ENCODE data around the gene TMX4. TPM values are rescaled to one million over a fixed set of nuclear protein-coding genes. Genes with fewer than 3 reads are reported as not detected.
"Not testable (repeated sequence)": the region's sequence is repeated elsewhere in the genome, so short reads cannot be mapped to it uniquely, and the experiment has no call there.

The TMX4 gene
- total RNA-seq, 2 experiments from 2014 or later: 33.2 to 35.9 TPM

DNA sequence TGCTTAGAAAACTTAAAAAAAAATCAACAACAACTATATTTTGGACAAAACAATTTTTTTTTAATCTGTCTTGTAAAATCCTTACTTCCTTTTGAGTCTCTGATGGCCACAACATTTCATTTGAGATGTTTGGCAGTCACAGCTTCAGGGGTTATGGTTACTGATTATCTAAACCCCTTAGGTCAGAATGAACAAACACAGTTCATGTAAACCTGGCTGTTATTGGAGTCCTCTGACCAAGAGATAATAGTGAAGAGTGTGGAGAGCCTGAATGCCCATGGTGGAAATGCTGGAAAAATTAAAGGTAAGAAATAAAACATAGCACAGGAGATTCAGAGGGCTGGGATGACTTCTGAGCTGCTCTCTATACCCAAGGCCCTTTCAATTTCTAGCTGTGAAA, 38.2 kb downstream of the TMX4 start:
- CTCF ChIA-PET: interaction anchor here (3.7 kb wide), 1 partner anchor 741 kb away, joined by 25 read pairs; no protein-coding TSS in a partner anchor
- Mint-ChIP-seq H3K36me3 (peaks cover 20% of the 10 kb centered on the region), H3K27me3 (no peaks in the 10 kb centered on the region), H3K4me3 (no peak overlapping the region), H3K4me1 (ENCODE audit: low read depth) (peaks cover 12% of the 10 kb centered on the region), H3K27ac (no peak overlapping the region), H3K9me3 (no peaks in the 10 kb centered on the region)
- DNase-seq: no peak
- POLR2A ChIA-PET: no interaction called here
- intact Hi-C loops (cut with micrococcal nuclease): no loop called here

DNA sequence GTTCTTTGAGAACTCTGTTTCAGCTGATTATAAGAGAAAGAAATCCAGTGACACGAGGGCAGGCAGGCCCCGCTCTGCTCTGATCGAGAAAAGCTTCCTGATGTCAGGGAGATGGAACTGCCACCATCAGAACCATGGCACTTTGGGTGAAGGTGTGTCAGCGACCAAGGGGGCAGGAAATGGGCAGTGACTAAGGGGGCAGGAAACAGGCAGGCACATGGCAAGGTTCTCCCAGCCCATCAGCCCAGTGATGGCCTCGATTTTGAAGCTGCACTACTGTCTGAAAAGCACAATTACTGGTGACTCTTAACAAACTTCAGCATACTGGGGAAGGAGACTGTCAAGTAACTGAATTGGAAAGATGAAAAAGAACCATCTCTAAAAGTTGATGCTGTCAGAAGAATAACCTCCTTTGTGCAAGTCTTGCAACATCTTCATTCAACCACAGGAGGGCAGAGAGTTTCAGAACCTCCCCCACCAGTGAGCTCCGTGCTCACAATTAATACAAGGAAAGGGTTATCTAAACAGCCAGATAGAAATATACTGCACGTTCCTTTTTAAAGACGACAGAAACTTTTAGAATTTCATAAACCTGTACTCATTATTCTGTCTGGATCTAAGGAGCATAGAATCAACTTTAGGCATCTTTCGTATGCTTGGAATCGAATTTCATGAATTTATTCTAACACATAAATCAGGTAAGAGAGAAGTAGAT, 39.1 kb downstream of the TMX4 start:
- CTCF ChIA-PET: interaction anchor here (1.2 to 3.7 kb wide), 2 partner anchors 44 to 741 kb away, joined by 3 to 25 read pairs; no protein-coding TSS in a partner anchor

DNA sequence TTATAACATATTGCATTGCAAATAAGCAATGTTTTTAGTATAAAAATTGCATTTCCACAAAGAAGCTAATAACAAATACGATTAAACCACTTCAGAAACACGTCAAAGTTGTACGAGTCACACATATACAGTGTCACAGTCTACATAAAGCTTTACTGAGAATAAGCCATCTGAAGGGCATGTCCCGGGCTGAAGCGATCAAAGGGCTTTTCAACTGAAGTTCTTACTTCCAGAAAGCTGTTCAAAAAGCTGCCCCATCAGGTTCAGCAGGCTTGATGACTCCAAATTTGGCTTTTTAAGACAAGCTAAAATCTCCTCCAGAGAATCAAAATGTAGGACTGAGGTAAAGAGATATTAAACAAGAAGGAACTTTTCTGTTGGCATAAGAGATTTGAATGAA, 41.9 kb downstream of the TMX4 start:
- H3K27ac Mint-ChIP-seq: no peak overlapping the region
- no peak overlapping the region for H3K4me3 Mint-ChIP-seq
- intact Hi-C loops (cut with micrococcal nuclease): no loop called here
- H3K4me1 Mint-ChIP-seq (ENCODE audit: low read depth): peaks cover 12% of the 10 kb centered on the region
- H3K36me3 Mint-ChIP-seq: peaks cover 12% of the 10 kb centered on the region
- no peaks in the 10 kb centered on the region for H3K27me3 Mint-ChIP-seq
- no peaks in the 10 kb centered on the region for H3K9me3 Mint-ChIP-seq
- ChIA-PET POLR2A (no interaction called here), CTCF (interaction anchor here (0.8 to 1.1 kb wide), 2 partner anchors 744 to 745 kb away, joined by 3 read pairs; no protein-coding TSS in a partner anchor)
- DNase-seq: no peak

More for the DNA sequence above, 39.1 kb downstream of the TMX4 start:
- peak; percentile 44 for DNase-seq
- Mint-ChIP-seq H3K27ac (peak overlapping the region; percentile 43), H3K27me3 (no peaks in the 10 kb centered on the region), H3K36me3 (peaks cover 16% of the 10 kb centered on the region), H3K4me1 (ENCODE audit: low read depth) (peaks cover 12% of the 10 kb centered on the region), H3K4me3 (no peak overlapping the region), H3K9me3 (no peaks in the 10 kb centered on the region)
- POLR2A ChIA-PET: no interaction called here
- intact Hi-C loops (cut with micrococcal nuclease): loop anchor here (1.0 kb wide), 1 partner anchor 38 kb away; no protein-coding TSS in a partner anchor

DNA sequence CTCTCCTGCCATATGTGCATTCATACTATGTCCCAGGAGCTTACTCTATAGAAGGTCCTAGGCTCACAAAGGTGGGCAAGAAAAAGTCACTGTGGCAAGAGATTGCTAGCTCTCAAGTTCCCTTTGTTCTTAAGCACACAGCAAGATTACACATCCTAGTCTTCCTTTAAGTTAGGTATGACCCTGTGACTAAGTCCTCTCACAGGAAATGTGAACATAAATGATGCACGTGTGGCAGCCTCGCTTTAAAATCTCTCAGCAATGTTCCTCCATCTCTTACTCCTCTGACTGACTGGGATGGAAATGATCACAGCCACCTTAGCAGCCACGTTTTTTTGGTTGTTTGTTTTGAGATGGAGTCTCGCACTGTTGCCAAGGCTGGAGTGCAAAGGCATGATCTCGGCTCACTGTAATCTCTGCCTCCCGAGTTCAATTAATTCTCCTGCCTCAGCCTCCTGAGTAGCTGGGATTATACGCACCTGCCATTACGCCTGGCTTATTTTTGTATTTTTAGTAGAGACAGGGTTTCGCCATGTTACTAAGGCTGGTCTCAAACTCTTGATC, 43.6 kb downstream of the TMX4 start:
- Mint-ChIP-seq H3K4me1 (ENCODE audit: low read depth) (peaks cover 8% of the 10 kb centered on the region), H3K4me3 (no peak overlapping the region), H3K9me3 (no peaks in the 10 kb centered on the region), H3K27ac (no peak overlapping the region), H3K27me3 (no peaks in the 10 kb centered on the region), H3K36me3 (peaks cover 4% of the 10 kb centered on the region)
- POLR2A ChIA-PET: no interaction called here
- CTCF ChIA-PET: no interaction called here
- intact Hi-C loops (cut with micrococcal nuclease): no loop called here
- DNase-seq: no peak

DNA sequence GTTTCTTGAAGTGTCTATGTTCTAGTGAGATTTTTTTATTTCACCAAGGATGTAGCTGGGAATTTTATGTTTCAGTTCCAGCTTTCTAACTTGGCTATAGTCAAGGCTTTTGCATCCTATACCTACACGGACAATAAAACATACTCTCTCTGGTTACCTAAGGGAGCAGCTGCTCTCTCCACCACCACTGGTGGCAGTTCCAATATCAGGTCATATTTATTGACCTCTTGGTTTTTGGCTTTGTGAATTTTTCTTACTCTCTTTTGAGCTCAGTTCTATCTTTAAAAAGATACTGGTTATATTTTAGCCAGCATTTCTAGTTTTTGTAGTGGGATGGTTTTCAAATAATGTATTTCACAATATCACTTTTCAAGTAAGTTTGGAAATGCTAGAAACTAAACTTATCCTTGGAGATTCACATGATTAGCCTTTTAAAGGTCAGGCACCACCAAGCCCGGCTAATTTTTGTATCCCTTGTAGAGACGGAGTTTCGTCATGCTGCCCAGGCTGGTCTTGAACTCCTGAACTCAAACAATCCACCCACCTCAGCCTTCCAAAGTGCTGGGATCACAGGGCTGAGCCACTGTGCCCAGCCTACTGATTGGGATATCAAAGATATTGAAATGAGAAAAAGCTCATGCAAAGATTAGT, 44.7 kb downstream of the TMX4 start:
- intact Hi-C loops (cut with micrococcal nuclease): no loop called here
- Mint-ChIP-seq H3K4me3 (no peak overlapping the region), H3K36me3 (peaks cover 3% of the 10 kb centered on the region), H3K4me1 (ENCODE audit: low read depth) (no peaks in the 10 kb centered on the region), H3K27ac (no peak overlapping the region), H3K27me3 (no peaks in the 10 kb centered on the region), H3K9me3 (no peaks in the 10 kb centered on the region)
- no peak for DNase-seq
- ChIA-PET CTCF (no interaction called here), POLR2A (no interaction called here)

DNA sequence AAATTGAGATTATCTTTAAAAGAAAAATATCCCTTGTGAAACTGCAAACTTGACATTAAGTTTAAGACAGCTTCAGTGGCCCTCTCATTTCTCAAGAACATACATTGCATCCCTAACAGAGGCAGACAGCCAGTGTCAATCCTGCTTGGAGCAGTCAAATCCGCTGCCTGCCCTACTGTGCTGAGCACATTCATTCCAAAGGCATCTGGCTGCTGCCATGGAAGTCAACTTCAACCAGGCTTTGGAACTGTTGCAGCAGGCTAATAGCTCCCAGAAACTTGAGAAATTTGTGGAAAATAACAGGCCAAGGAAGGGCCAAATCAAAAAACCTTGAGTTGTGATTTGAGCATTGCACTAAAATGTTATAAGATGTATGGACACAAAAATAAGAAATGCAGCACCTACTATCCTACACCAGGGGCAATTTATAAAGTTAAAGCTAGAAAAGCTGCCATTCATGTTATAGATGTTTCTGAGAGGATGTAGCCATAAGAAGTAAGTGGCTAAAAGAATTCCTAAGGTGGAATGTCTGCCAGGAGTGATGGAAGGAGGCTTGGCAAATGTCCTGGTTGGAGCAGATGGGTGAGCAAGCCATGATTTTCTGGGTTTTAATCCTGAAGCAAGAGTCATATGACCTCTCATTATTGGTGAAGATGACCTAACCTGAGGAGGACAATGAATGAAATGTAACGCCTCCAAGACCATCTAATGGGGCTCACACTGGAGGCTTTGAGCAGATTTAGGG, 47.9 kb downstream of the TMX4 start:
- Mint-ChIP-seq H3K36me3 (no peaks in the 10 kb centered on the region), H3K4me3 (no peak overlapping the region), H3K4me1 (ENCODE audit: low read depth) (no peaks in the 10 kb centered on the region), H3K9me3 (no peaks in the 10 kb centered on the region), H3K27ac (no peak overlapping the region), H3K27me3 (no peaks in the 10 kb centered on the region)
- intact Hi-C loops (cut with micrococcal nuclease): no loop called here
- no peak for DNase-seq
- ChIA-PET CTCF (no interaction called here), POLR2A (no interaction called here)

DNA sequence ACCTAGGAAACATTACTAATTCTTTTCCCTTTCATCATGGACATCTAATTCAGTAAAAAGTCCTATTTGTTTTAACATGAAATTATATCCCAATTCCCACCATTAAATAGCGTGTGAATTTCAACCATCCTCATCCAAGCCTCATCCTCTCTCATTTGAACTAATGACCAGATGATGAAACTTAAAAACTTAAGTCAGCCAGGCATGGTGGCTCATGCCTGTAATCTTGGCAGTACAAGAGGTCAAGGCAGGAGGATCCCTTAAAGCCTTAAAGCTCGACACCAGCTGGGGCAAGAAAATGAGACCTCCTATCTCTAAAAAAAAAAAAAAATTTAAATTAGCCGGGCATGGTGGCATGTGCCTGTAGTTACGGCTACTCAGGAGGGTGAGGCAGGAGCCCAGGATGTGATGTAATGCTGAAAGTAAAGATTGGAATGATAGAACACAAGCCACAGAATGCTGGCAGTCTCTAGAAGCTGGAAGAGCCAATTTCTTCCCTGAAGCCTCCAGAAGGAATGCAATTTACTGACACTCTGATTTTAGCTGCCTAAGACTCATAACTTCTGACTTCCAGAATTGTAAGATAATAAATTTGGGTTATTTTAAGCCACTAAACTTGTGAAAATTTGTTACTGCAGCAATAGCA, 52.2 kb downstream of the TMX4 start:
- Mint-ChIP-seq H3K4me1 (ENCODE audit: low read depth) (no peaks in the 10 kb centered on the region), H3K9me3 (no peaks in the 10 kb centered on the region), H3K27ac (no peak overlapping the region), H3K27me3 (peaks cover 4% of the 10 kb centered on the region), H3K36me3 (no peaks in the 10 kb centered on the region), H3K4me3 (no peak overlapping the region)
- ChIA-PET POLR2A (no interaction called here), CTCF (no interaction called here)
- intact Hi-C loops (cut with micrococcal nuclease): no loop called here
- DNase-seq: no peak

DNA sequence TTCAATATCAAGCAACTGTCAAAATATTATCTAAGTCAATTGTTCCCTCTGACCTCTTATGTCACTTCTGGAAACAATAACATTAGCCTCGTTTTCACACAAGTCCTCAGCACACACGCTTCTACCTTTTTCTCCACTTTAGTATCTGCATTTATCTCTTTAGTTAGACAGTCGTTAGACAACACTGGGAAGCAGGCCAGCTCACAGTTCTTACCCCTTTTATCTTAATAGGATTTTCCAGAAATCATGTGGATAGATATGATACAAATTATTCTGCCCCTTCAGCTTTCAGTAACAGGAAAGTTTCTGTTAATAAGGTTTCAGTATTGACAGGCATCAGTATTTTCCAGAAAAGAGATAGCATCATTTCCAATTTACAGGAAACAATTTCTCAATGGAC, 53.4 kb downstream of the TMX4 start:
- Mint-ChIP-seq H3K9me3 (no peaks in the 10 kb centered on the region), H3K27me3 (peaks cover 4% of the 10 kb centered on the region), H3K4me3 (no peak overlapping the region), H3K36me3 (no peaks in the 10 kb centered on the region), H3K27ac (no peak overlapping the region), H3K4me1 (ENCODE audit: low read depth) (no peaks in the 10 kb centered on the region)
- POLR2A ChIA-PET: no interaction called here
- intact Hi-C loops (cut with micrococcal nuclease): no loop called here
- DNase-seq: no peak
- CTCF ChIA-PET: no interaction called here

DNA sequence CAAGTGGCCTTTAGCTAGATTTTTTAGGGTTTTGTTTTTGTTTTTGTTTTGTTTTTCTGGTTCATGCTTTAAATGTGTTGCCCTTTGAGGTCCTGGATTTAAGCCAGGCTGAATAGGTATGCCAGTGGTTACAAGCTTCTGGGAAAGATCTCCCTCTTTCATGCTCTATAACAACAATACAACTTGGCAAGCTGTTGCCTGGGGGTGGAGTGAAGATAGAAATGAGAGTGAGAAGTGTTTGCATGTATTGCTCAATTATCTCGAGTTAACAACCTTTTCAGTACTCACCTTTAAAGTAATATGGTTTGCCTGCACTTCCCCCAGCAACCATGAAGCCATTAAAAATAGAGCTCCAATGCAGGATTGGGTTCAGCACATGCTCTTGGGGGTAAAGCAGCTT, 60.1 kb downstream of the TMX4 start:
- Mint-ChIP-seq H3K27ac (no peak overlapping the region), H3K36me3 (peaks cover 2% of the 10 kb centered on the region), H3K27me3 (peaks cover 18% of the 10 kb centered on the region), H3K4me1 (ENCODE audit: low read depth) (no peaks in the 10 kb centered on the region), H3K9me3 (no peaks in the 10 kb centered on the region), H3K4me3 (no peak overlapping the region)
- ChIA-PET POLR2A (no interaction called here), CTCF (no interaction called here)
- no peak for DNase-seq
- intact Hi-C loops (cut with micrococcal nuclease): no loop called here

DNA sequence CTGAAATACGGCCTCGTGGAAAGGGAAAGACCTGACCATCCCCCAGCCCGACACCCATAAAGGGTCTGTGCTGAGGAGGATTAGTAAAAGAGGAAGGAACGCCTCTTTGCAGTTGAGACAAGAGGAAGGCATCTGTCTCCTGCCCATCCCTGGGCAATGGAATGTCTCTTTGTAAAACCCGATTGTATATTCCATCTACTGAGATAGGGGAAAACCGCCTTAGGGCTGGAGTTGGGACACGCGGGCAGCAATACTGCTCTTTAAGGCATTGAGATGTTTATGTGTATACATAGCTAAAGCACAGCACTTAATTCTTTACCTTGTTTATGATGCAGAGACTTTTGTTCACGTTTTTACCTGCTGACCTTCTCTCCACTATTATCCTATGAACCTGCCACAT, 63.0 kb downstream of the TMX4 start:
- H3K4me1 Mint-ChIP-seq (ENCODE audit: low read depth); DNase-seq; H3K4me3 Mint-ChIP-seq; intact Hi-C loops (cut with micrococcal nuclease); H3K27ac Mint-ChIP-seq; H3K36me3 Mint-ChIP-seq; POLR2A ChIA-PET; CTCF ChIA-PET: not testable (repeated sequence)
- Mint-ChIP-seq H3K9me3 (peaks cover 10% of the 10 kb centered on the region), H3K27me3 (peaks cover 17% of the 10 kb centered on the region)

DNA sequence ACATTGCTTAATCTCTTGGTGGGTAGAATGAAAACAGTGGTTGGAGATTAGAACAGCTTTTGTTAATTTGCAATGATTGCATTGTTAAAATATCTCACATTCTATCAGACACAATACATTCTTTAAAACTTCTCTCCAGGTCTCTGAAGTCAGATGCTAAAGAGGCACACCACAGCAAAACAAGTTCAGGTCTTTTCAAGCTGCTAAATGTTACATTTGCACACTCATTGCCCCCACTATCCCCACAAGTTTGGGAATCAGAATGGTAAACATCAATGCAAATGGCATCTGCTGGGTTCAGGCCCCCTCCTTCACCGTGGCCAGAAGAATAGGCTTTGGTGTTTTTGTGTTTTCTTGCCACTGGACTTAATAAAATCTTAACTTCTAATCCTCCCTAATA, 69.2 kb downstream of the TMX4 start:
- H3K9me3 Mint-ChIP-seq: peaks cover 23% of the 10 kb centered on the region
- DNase-seq: no peak
- H3K36me3 Mint-ChIP-seq: peaks cover 2% of the 10 kb centered on the region
- ChIA-PET POLR2A (no interaction called here), CTCF (no interaction called here)
- intact Hi-C loops (cut with micrococcal nuclease): no loop called here
- H3K4me1 Mint-ChIP-seq (ENCODE audit: low read depth): no peaks in the 10 kb centered on the region
- H3K4me3 Mint-ChIP-seq: no peak overlapping the region
- no peak overlapping the region for H3K27ac Mint-ChIP-seq
- peaks cover 7% of the 10 kb centered on the region for H3K27me3 Mint-ChIP-seq

DNA sequence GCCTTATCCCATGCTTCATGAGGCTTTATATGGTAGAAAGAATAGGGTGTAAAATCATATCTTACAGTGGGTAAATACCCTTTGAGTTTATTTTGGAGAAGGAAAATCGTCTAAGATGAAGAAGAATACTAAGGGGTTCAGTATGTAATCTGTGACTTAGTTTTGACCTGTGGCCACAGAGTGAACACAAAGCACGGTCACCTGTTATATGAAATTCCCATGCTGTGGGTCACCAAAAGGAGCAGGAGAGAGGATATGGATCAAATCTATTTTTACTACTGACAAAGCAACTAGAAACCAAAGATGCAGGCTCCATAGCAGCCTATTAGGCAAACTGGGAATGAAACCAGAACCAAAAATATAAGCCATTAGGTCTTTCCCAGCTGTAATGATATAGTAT, 75.7 kb downstream of the TMX4 start:
- ChIA-PET CTCF (no interaction called here), POLR2A (no interaction called here)
- no peak overlapping the region for H3K4me3 Mint-ChIP-seq
- peaks cover 2% of the 10 kb centered on the region for H3K27me3 Mint-ChIP-seq
- no peak overlapping the region for H3K27ac Mint-ChIP-seq
- no peak for DNase-seq
- H3K36me3 Mint-ChIP-seq: no peaks in the 10 kb centered on the region
- H3K9me3 Mint-ChIP-seq: peaks cover 12% of the 10 kb centered on the region
- intact Hi-C loops (cut with micrococcal nuclease): no loop called here
- H3K4me1 Mint-ChIP-seq (ENCODE audit: low read depth): no peaks in the 10 kb centered on the region
